GM18873 (cell line): Measurements from ENCODE around the gene TTC32.
"Not testable (repeated sequence)": the region's sequence is repeated elsewhere in the genome, so short reads cannot be mapped to it uniquely, and the experiment has no call there.

Experiments used
- ATAC-seq: cut with Tn5 transposase; IDR thresholded peaks from one replicate; pipeline ENCODE4 v1.9.1; 2021; ENCODE audit warnings: mild to moderate bottlenecking, moderate library complexity, moderate number of reproducible peaks; ENCODE audit not compliant: unreplicated experiment, low FRiP score

TTC32 gene

DNA sequence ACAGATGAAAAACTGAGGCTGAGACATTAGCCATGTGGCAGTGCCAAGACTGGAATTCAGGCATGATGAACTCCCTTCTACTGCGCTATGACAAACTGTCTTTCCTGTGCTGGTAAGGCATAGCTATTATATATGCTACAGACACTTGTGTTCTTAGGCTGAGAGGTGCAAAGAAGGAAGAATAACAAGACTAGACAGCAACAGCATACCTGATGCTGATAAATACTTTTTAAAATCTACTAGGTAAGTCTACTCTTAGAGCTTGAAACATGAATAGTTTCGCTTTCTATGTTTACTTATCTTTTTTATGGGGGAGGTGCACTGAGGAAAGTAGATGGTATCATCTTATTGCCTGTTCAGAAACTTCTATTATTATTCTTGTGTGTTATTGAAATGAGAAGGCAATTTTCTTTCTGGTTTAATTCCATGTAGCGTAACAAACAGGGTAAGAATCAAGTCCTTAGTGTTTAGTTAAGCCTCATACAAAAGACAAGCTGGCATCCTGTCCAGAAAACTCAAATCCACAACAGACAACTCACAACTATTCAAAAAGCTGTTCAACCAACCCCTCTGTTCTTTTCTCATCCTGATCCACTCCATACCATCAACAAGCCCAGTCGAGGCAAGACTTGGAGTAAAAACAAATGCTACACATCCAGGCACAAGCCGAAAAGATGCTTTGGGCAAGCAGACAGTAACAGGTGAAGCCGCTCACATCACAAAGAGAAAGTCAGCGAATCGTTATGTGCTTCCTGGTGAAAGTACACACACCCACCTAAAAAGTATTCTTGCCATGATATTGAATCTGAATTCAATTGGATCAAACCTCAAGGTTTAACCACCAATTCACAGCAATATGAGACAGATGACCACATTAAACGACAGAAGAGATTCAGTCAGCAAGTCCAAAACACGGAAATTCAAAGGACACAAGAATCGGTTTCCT, 1.5 kb downstream of the TTC32 start:
- peak; percentile 28 for ATAC-seq

DNA sequence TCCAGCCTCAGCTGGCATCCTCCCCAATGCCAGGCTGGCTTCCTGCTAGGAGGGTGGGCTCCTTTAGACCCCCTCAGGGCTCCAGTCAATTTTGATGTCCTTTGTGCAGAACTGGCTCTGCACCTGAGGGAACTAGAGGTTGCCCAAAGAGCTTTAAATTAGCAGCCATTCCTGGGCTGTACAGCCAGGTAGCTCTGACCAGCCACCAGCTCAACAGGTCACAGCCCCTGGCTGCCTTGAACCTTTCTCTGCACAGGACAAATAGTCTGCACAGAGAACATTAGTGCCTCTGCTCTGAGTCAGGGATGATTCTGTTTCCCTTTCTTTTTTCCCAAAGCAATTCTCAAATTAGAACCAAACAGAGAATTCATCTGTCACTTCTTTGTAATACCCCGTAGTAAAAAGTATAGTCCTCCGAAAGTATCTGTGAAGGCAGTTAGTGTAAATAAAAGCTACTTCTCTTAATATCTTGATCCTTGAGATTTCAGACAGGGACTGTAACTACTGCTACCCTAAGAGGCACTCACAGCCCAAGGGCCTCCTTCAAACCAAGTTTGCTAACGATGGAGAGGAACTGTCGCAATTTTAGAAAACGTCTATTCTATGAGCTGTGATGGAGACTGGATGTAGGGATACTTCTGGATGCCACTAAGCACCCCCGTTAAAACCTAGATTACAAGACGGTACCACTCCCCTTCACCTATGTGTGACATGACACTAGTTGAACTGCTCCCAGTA, 3.0 kb downstream of the TTC32 start:
- ATAC-seq: no peak

DNA sequence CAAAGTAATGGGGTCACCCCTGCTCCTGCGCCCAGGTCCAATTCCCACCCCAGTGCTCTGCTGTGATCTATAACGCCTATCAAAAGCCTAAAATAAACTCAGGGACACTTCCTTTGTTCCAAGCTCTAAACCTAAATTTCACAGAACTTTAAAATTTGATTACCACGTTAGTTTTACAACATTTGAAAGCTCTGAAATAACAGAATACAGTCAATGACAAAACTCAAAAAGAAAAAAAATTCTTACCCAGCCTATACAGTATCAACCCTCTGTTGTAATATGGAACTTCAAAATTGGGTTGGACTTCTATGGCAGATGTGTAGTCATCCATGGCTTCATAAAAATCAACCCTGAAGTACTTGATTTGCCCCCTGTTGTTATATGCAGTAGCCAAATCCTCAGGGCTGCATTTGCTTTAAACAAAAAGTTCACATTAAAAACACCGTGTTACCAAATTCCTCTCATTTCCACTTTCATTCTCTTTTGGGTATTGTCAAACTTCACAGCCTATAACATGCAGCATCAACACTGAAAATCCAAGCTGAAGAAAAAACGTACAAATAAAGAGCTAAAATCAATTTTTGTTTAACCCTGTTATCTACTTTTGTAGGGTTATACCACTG, 4.0 kb downstream of the TTC32 start:
- ATAC-seq: no peak

DNA sequence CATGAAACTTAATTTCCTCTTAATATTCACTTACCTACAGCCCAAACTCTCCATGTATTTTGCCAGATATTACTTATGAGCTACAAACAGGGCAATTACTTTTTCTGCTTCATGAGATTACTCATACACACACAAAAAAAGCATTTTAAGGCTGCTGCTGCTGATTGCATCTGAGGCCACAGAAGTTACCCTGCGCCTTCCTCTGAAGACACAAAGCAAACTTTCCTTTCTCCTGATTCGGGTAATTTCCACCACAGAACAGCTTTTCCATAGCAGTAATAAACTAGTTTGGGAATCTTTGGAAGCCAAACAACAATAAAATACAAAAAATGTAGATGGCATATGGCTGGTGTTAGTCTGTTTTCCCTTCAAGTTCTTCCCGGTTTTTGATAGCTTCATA, 6.2 kb downstream of the TTC32 start:
- no peak for ATAC-seq

DNA sequence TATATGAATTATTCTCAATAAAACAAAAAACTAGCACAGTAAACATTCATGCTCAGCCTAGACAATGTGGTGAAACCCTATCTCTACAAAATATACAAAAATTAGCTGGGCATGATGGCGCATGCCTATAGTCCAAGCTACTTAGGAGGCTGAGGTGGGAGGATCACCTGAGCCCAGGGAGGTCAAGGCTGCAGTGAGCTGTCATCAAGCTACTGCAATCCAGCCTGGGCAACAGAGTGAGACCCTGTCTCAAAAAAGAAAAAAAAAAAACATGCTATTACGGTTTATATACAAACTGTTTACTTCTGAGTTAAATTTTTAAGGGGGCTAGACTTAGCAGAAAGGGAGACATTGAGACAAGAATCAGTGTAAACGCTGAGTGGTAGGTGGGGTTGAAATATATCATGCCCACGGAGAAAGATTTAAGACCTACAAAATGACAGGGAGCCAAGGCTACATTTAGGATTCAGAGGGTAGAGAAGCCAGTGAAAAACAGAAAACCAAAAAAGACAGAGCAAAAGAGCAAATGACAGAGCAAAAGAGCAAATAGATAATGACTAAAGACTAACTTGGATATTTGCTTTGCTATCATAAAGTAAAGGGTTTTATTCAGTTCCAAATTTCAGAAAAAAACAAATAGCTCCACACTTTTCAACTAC, 7.5 kb downstream of the TTC32 start:
- no peak for ATAC-seq

DNA sequence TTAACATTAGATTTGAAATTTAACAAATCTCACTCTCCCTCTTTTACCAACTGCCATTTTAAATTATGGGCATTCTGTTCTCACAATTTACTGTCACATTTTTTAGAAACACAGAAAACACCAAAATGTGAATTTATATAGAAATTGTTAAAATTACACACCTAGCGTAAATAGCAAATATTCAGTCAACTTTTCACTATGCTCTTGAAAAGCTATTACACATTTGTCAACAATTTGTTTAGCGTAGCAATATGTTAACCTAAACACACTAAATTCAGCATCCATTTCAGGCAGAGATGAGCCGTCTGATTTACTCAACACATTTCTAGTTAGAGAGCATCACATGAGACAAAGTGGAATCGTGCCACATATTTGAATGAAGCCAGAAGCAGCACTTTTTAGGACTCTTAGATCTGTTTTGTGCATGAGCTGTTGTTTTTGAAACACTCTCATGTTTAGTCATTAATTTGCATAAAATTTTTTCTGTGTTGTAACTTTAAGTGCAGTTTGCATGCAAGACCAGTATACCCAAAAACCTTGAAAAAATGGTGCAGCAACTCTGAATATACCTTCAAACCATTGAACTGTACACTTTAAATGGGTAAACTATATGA, 8.2 kb downstream of the TTC32 start:
- ATAC-seq: peak; percentile 91

DNA sequence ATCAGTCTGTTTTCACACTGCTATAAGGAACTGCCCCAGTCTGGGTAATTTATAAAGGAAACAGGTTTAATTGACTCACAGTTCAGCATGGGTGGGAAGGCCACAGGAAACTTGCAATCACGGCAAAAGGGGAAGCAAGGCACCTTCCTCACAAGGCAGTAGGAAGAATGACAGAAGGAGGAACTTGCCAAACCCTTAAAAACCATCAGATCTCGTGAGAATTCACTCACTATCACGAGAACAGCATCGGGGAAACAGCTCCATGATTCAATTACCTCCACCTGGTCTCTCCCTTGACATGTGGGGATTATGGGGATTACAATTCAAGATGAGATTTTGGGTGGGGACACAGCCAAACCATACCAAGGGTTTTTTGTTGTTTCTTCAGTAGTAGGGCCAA, 9.8 kb downstream of the TTC32 start:
- not testable (repeated sequence) for ATAC-seq

DNA sequence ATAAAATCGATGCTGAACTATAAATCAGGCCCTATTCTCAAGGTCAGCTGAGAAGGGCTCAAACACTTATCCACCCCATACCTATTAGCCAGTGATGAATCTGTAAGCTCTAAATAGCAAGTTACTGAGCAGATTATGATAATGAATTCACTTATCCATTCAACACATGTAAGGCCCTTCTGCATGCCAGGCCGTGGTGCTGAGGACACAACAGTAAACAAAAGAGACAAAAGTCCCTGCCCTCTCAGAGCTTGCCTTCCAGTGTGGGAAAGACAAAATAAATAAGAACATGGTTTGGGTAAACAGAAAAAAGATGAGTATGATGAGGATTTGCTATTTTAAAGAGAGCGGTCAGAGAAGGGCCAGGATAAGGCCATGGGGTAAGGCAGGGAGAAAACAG, 11.7 kb downstream of the TTC32 start:
- no peak for ATAC-seq

DNA sequence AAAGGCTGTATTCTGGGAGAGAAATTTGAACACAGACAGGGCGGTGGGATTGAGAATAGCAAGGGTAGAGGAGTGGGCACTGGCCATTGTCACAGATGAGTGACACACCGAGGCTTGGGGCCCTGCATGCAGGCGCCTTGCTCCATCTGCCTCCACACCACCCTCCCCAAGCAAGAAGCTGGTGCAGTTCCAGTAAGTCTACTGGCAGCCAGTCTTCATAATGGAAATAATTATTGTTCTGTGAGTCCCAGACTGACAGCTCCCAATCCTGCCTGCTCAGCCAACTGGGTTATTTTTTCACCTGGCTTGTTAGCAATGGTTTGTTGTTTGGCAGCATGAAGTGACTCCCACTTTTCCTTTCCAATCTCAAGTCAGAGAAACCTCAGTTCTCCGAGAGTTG, 13.0 kb downstream of the TTC32 start:
- ATAC-seq: no peak

DNA sequence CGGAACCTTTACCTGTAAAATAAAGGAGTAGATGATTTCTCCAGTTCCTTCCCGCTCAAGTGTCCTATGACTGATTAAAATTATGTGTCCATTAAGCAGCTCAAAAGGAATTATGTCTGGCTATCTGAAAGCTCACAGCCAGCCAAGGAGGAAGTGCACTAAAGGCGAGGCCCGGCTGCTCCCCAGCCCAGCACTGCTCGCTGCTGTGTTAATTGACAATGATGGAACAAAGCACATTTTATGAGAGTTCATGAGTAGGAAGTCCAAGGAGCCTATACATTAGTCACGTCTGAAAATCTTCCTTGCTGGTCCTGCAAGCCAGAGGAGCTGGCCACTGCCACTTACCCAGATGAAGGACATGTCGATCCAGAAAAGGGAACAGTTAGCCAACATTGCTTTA, 14.3 kb downstream of the TTC32 start:
- ATAC-seq: no peak

DNA sequence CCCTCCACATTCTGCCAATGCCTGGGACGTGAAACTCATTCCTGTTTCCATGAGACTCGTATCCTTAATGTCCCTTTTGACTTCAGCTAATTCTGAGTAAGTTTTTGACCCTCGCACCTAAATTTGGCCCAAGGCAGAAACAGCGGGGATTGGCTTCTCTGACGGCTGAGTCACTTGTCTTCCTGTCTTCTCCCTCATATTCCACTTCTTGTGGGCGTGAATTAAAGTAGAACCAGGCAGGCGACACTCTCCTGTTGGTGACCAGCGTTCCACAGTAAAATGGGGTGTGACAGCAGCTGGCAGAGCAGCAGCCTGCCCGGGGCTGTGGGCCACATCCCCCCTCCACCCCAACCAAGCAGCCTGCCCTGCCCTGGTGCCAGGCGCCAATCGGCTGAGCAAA, 15.5 kb downstream of the TTC32 start:
- ATAC-seq: no peak

DNA sequence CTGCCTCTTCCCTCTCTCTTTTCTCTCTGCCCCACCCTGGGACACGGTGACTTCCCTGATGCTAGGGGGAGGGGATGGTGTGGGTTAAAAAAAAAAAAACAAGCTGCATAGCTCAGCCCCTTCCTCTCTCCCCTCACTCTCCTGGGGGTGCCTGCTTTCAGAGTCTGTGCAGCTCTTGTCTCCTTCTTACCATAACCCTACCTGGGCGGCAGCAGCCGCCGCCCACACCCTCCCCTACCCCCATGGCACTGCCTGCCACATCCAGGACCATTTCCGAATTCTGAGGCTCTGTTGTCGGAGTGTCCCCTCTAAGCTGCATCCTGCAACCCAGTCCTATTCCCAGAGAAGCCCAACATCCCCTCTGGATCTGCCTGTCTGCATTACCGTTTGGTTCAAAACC, 16.0 kb downstream of the TTC32 start:
- ATAC-seq: no peak

DNA sequence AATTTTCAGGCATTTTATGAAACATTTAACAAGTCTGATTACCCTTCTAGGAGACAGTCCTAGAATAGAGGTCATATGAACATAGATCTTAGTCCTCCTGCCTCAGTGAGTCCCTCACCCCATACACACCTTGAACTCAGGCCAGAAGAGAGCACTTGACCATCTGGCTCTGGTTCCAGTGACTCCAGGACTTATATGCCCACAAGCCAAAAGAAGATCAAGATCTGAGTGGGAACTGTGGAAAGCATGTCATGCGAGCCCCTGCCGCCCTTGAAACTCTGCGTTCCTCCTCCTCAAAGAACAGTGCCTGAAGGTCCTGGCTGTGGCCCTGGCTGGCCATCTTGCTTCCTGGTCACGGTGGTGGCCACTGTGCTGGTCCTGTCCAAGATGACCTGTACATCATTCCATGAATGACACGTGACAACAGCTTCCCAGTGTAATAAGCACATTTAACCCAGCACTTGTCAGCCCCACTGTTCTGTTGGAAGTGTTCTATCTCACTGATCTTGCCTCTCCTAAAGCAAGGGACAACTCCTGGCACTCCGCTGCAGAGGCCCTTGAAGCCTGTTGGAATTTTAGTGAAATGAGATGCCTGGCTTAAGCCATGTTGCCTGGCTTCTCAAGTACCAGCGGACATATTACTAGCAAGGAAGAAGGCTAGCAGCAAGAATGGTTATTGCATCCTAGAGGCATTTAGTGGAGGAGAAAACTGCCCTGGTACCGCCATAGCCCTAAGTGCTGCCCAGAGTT, 17.6 kb downstream of the TTC32 start:
- ATAC-seq: no peak

DNA sequence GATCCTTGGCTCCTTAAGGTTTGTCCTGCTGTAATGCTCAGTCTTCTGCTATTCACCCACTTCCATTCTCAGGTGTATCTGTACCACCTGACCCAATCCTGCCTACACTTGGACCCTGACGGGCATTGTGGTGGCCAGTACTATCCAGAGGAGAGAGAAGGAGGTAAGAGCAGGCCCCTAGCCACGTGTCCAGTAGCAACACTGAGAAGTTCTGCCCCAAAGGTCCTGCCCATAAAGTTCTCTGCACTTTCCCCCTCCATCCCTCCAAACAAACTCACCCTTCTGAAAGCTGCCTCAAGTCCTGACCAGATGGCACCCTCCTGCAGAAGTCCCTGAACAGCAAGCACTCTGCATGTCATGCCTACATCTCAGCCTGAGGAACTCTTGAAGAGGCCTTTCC, 18.3 kb downstream of the TTC32 start:
- ATAC-seq: no peak

DNA sequence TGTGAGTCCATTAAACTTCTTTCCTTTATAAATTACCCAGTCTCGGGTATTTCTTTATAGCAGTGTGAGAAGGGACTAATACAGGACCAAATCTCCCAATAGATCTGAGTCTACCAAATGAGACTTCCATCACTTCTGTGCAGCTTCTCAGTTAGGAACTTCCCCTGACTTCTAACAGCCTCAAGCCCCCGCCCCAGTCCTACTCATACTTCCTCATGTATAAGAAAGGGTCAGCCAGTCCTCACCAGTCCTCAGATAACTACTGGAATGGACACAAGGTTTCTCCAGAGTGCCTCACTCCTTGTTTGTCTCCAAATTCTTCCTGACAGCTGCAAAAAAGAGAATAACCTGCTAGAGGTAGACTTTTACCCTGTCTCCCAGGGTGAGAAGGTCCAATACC, 19.5 kb downstream of the TTC32 start:
- ATAC-seq: no peak

DNA sequence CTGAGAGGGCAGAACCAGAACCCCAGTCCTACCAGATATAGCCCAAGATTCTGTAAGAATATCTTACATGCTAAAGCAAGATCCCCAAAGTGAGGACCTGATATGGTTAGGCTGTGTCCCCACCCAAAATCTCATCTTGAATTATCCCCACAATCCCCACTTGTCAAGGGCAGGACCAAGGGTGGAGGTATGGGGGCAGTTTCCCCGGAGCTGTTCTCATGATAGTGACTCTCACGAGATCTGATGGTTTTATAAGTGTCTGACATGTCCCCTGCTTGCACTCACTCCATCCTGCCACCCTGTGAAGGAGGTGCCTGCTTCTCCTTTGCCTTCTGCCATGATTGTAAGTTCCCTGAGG, 19.9 kb downstream of the TTC32 start:
- ATAC-seq: no peak

DNA sequence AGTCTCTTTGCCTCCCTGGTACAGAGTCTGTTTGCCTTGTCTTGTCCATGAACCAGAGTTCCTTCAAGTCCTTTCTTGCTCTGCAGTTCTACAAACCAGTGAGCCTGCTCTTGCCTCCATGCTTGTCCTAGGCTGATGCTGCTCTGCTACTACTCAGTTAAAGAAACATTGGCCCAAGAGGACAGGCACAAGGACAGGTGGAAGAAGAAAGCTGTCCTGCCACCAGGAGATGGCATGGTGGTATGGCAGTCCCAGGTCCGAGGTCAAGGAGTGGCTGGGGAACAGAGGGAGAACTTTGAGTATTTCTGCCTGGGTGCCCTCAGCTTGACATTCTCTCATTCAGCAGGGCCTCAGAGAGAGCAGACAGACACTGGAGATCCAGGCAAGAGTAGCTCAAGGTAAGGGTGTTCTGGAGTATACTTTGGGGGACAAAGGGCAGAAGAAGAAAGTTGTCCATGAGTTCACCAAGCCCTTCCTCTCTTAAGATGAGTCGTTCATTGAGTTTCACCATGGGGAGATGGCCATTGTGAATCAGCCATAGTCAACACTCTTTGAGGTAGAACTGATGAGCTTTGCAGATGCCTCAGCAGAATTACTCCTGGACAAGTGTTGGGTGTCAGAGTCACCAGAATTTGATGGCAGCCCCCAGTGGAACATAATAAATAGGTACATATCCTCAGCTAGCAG, 20.4 kb downstream of the TTC32 start:
- ATAC-seq: no peak

DNA sequence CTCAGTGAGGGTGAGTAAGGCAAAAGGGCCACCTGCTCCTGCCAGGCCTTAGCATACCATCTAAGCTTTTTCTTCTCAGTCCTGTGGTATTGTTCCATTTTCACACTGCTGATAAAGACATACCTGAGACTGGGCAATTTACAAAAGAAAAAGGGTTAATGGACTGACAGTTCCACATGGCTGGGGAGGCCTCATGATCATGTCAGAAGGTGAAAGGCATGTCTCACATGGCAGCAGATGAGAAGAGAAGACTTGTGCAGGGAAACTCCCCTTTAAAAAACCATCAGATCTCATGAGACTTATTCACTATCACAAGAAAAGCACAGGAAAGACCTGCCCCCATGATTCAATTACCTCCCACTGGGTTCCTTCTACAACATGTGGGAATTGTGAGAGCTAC, 21.6 kb downstream of the TTC32 start:
- ATAC-seq: not testable (repeated sequence)

DNA sequence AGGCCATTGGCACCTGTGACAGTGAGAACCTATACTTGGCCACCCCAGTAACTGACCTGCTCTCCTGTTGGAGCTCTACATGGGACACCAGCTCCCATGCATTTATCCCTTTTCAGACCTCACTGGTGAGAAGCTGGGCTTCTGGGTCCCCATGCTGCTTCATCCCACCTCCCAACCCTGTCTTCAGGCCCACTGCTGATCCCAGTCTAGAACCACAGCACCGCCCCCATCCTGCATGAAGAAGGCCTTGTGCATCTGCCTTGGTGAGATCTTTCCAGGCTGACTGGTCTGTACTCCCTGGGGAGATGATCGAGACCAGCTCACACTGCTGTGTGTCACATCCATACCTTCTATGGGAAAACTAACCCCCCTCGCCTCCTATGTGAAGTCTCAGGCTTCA, 22.7 kb downstream of the TTC32 start:
- ATAC-seq: no peak
